Upper lobe of left lung (tissue), 6 donors: ENCODE results near the gene HSPA13. TPM values are rescaled to one million over a fixed set of nuclear protein-coding genes. Genes with fewer than 3 reads are reported as not detected.

Source experiments
- ATAC-seq, 2 donors: fragments of 200-7000 bp; cut with Tn5 transposase; one replicate each; pipeline ENCODE4 v1.9.1; 2022; ENCODE audit warnings: mild to moderate bottlenecking in 2 of 2, moderate library complexity in 2 of 2; ENCODE audit not compliant: low FRiP score in 2 of 2
- DNase-seq, 2 donors: peaks; one replicate each; pipeline ENCODE4 v3.0.0-alpha.2; 2019 to 2020
- H3K27ac ChIP-seq, 4 donors: fragments of 200-600 bp; sonication (generic); one replicate each; pipeline ENCODE4 v1.5.1; 2016 to 2019
- H3K27me3 ChIP-seq, 4 donors: fragments of 200-600 bp; sonication (generic); one replicate each; pipeline ENCODE4 v1.5.1; 2017 to 2019
- H3K36me3 ChIP-seq, 4 donors: fragments of 200-600 bp; sonication (generic); one replicate each; pipeline ENCODE4 v1.5.1; 2016 to 2019
- H3K4me1 ChIP-seq, 4 donors: fragments of 200-600 bp; sonication (generic); one replicate each; pipeline ENCODE4 v1.5.1; 2018 to 2019
- H3K4me3 ChIP-seq, 4 donors: fragments of 200-600 bp; sonication (generic); one replicate each; pipeline ENCODE4 v1.5.1; 2017 to 2019; ENCODE audit warnings: mild to moderate bottlenecking in 2 of 4, moderate library complexity in 1 of 4
- H3K9me3 ChIP-seq, 4 donors: fragments of 200-600 bp; sonication (generic); one replicate each; pipeline ENCODE4 v1.5.1; 2018 to 2019
- CTCF ChIP-seq, 6 experiments: fragments of 450-650 bp in 4 of 6; fragments of 200-600 bp in 2 of 6; sonication (generic) in 2 of 6; IDR thresholded peaks; one replicate each; pipeline ENCODE4 v1.5.1; 2016 to 2019; ENCODE audit warnings: antibody characterized with exemption in 6 of 6
- WGBS, 2 donors: methylation state at CpG; one replicate each; pipeline ENCODE4 v1.1.5; 2017 to 2018; 5-methylcytosine and 5-hydroxymethylcytosine counted together
- total RNA-seq, 6 donors: library from RNA; depleted of rRNA in 4 of 6; stranded (reverse); fragments of >200 nt in 4 of 6; gene quantifications; one replicate each; pipeline versions ENCODE4 v1.1.0 to v1.2.1, GENCODE V29; 2016 to 2021
- donor health status: DM: no; HTN: no; CAD: no; lungs with moderate emphysema.
- donor health status: DM: no; HTN: yes; CAD: no; lungs with severe emphysema.

HSPA13 gene
- total RNA-seq, 6 donors from 2014 or later, result 2.1 to 30.2 (median 22.6) TPM

- ATAC-seq (no peak), DNase-seq (no peak)
- TF ChIP-seq CTCF (IDR thresholded peaks at IDR 0.05), result no peak
- no peaks in the 10 kb centered on the region for H3K27me3 ChIP-seq
- no peak overlapping the region for H3K27ac ChIP-seq
- H3K4me1 ChIP-seq, result no peaks in the 10 kb centered on the region
- no peak overlapping the region for H3K4me3 ChIP-seq
- whole genome bisulfite sequencing, 2 donors, result 69 to 78% methylated on average over 2 of the region's 2 CpGs
- no peaks in the 10 kb centered on the region for H3K9me3 ChIP-seq
- no peaks in the 10 kb centered on the region for H3K36me3 ChIP-seq
Measured at GRCh38 chr21:14325595-14325994, 57.4 kb downstream of the HSPA13 start.

Other genes starting within 250 kb of the HSPA13 start
- gene LIPI, start 172.2 kb downstream of the HSPA13 start, total RNA-seq, result not detected
- gene RBM11, start 167.0 kb downstream of the HSPA13 start, total RNA-seq, result 1 to 10 TPM; 1.2 to 5.4 (median 1.7) TPM
- gene SAMSN1, start 163.2 kb upstream of the HSPA13 start, total RNA-seq, result 10 to 100 TPM; 16.4 to 29.3 (median 20.3) TPM